ENCODE results near the gene UBE2Q1.

The UBE2Q1 gene

DNA sequence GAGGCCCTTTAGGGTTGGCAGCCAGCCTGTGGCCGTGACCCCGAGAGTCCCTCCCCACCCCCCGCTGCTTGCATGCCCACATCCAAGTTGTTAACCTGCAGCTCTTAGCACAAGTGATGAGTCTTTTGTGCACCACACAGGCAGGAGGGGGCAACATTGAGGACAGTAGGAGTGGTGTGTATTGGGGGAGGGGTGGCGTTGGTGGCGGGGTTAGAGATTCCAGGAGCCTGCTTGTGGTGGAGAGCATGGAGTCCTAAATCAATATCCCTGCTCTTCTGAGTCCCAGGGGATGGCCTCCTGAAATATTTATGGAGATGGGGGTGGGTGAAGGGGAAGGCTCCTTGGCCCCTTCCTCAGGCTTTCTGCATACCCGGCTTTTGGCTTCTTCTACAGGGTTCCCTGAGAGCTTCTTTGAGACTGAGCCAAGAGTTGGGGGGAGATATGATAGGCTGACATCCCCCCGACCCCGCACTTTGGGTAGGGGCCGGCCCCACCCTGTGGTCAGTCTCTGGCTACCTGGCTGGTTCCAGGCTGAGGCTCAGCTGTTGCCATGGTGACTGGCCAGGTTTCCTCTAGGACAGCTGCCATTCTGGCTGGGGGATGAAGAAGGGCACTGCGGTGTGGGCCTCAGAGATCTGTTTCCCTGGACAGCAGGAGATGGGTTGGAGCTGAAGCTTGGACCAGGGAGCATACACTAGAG lies 14.2 kb upstream of the UBE2Q1 start:
- no peak overlapping the region for H3K27ac Mint-ChIP-seq
- H3K4me3 Mint-ChIP-seq: no peak overlapping the region
- H3K36me3 Mint-ChIP-seq: no peaks in the 10 kb centered on the region
- H3K4me1 Mint-ChIP-seq: peaks cover 4% of the 10 kb centered on the region
- no peaks in the 10 kb centered on the region for H3K9me3 Mint-ChIP-seq
- peaks cover 46% of the 10 kb centered on the region for H3K27me3 Mint-ChIP-seq
- CTCF ChIA-PET: interaction anchor here (0.9 to 2.7 kb wide), 2 partner anchors 13 to 306 kb away, joined by 3 to 8 read pairs; no protein-coding TSS in a partner anchor
- no peak for DNase-seq

DNA sequence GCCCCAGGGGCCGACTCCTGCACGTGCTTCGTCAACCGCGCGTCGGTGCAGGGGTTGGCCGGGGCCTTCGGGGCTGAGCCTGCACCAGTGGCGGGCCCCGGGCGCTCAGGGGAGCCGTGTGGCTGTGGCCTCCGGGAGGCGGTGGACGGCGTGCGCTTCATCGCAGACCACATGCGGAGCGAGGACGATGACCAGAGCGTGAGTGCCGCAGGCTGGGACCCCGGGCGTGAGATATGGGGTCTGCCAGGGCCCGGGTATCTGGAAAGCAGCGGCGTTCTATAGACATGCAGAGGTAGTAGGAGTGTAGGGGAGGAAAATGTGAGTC lies 13.5 kb upstream of the UBE2Q1 start:
- Mint-ChIP-seq H3K9me3 (no peaks in the 10 kb centered on the region), H3K4me3 (no peak overlapping the region), H3K27me3 (peaks cover 53% of the 10 kb centered on the region), H3K27ac (no peak overlapping the region), H3K36me3 (no peaks in the 10 kb centered on the region), H3K4me1 (peaks cover 8% of the 10 kb centered on the region)
- CTCF ChIA-PET: no interaction called here
- DNase-seq: no peak

- Mint-ChIP-seq H3K4me3 (no peak overlapping the region), H3K4me1 (peaks cover 8% of the 10 kb centered on the region), H3K27me3 (peaks cover 58% of the 10 kb centered on the region), H3K36me3 (no peaks in the 10 kb centered on the region), H3K9me3 (no peaks in the 10 kb centered on the region), H3K27ac (no peak overlapping the region)
- DNase-seq: no peak
- CTCF ChIA-PET: no interaction called here
These were observed 12.9 kb upstream of the UBE2Q1 start for GRCh38 chr1:154571244-154571963.

DNA sequence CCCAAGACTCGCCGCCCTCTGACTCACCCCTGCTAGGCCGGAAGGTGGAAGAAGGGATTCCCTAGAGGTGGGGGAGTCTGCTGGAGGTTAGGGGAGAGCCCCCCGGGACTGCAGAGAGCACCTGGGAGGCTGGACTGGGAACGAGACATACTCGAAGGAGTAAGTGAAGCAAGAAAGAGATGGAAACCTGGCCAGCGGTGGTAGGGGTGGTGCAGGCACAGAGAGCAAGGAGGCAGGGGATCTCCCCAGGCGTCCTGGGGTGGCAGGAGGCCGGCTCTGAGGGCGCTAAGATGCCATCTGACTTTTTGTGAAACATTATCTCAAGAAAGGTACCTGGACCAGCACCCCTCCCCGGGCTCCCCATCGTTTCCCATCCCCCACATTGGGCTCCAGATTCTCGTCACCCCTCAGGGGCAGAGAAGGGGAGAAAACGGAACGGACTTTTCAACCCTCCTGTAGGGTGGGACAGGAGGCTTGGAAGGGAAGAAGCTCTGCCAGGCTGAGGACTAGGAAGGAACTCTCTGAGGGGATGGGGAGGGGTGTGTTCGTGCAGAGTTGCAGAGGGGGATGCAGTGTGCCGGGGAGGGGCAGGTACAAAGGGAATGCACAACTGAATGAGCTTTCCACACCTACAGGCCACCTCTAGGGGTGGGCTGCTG lies 9.8 kb upstream of the UBE2Q1 start:
- Mint-ChIP-seq H3K27ac (no peak overlapping the region), H3K4me1 (peaks cover 8% of the 10 kb centered on the region), H3K36me3 (no peaks in the 10 kb centered on the region), H3K27me3 (peaks cover 67% of the 10 kb centered on the region), H3K9me3 (no peaks in the 10 kb centered on the region), H3K4me3 (no peak overlapping the region)
- DNase-seq: no peak
- CTCF ChIA-PET: interaction anchor here (1.7 kb wide), 1 partner anchor 9 kb away, joined by 5 read pairs; no protein-coding TSS in a partner anchor

DNA sequence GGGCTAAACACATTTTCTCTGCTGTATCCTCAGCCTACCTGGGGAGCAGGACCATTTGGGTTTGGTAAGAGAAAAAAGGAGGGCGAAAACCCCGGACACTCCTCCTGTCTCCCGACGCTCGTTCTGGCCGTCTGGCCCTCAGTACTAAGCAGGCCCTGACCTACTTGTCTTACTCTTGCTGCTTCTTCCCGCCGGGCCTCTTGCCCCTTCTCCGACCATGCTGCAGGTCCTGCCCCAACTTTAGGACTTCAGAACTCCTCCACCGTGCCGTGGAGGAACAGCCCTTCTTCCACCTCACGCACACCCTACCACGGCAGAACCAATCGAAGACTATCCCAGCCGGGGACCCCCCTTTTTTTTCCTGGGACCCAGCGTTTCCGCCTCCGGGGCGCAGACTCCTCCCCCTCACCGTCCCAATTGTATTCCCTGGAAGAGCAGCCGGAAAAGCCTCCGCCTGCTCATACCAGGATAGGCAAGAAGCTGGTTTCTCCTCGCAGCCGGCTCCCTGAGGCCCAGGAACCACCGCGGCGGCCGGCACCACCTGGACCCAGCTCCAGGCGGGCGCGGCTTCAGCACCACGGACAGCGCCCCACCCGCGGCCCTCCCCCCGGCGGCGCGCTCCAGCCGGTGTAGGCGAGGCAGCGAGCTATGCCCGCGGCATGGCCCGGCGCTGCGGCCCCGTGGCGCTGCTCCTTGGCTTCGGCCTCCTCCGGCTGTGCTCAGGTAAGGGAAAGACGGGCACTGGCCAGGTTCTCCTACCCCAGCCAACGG lies 9.1 kb upstream of the UBE2Q1 start, which contains the start of gene CHRNB2:
Gene CHRNB2, plus strand, starts transcription at position 393 of the 771 bp plus-strand sequence. Its CDS starts 267 bp downstream, at position 660.
- no peak within 1 kb of the TSS for H3K27ac Mint-ChIP-seq
- H3K4me1 Mint-ChIP-seq: peaks cover 8% of the 10 kb centered on the region
- H3K27me3 Mint-ChIP-seq: peaks cover 65% of the 10 kb centered on the region
- CTCF ChIA-PET: interaction anchor here (0.6 to 1.7 kb wide), 2 partner anchors 8 to 17 kb away, joined by 3 to 5 read pairs; no protein-coding TSS in a partner anchor
- no peak within 1 kb of the TSS for H3K4me3 Mint-ChIP-seq
- H3K36me3 Mint-ChIP-seq: no peaks in the 10 kb centered on the region
- DNase-seq: peak; percentile 84
- no peaks in the 10 kb centered on the region for H3K9me3 Mint-ChIP-seq

DNA sequence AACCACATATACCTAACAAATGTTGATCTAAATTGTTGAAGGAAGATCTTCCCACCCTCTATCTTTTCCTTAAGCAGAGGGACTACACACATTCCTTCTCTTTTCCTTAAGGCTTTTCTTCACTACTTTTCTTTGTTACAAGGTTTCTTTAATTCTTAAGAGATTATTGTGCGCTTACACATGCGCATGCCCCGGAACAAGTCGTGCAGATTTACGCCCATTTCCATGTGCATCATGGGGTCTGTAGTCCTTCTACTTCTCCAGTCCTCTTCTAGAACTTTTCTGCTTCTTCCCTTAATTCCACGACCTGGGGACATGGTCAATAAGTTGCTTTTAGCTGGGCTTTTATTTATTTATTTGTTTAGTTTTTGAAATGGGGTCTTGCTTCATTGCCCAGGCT lies 7.4 kb upstream of the UBE2Q1 start:
- Mint-ChIP-seq H3K36me3 (no peaks in the 10 kb centered on the region), H3K4me3 (no peak overlapping the region), H3K27ac (no peak overlapping the region), H3K27me3 (peaks cover 61% of the 10 kb centered on the region), H3K9me3 (no peaks in the 10 kb centered on the region), H3K4me1 (peaks cover 8% of the 10 kb centered on the region)
- no peak for DNase-seq
- CTCF ChIA-PET: no interaction called here

DNA sequence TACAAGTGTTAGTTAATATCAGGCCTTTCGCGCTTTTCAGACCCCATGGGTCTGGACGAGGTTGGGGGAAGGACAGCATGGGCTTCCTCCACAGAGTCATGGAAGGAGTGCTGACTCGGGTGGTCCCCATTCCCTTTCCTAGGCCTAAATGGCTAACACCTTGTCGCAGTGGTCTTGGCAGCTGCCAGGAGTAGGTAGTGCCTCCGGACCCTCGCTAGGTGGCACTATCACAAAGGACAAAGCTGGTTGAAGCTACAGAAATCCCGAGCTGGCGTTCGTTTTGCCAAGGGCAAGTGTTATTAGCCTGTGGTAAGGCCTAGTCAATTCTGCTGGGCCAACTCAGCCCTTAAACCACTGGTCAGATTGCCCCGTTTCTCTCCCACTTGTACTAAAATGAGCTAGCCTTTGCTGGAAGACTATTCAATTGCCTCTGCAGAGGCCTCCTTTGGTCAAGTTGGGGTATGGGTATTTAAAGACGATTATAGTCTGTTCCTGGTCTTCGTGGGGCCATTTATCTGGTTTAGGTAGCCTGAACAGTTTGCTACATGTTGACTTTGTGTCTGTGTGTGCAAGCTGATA lies 1.1 kb upstream of the UBE2Q1 start:
- CTCF ChIA-PET: interaction anchor here (0.8 to 2.3 kb wide), 35 partner anchors 9 to 526 kb away, joined by 3 to 19 read pairs (median 4); partner anchors contain the start of genes CHRNB2, KCNN3 and PMVK
- Mint-ChIP-seq H3K36me3 (peaks cover 29% of the 10 kb centered on the region), H3K9me3 (no peaks in the 10 kb centered on the region), H3K27ac (peak overlapping the region; percentile 87), H3K4me1 (peaks cover 36% of the 10 kb centered on the region), H3K4me3 (peak overlapping the region; percentile 89), H3K27me3 (peaks cover 9% of the 10 kb centered on the region)
- peak; percentile 89 for DNase-seq

- Mint-ChIP-seq H3K4me3 (peak overlapping the region; percentile 89), H3K9me3 (no peaks in the 10 kb centered on the region), H3K27ac (peak overlapping the region; percentile 87), H3K4me1 (peaks cover 36% of the 10 kb centered on the region), H3K27me3 (peaks cover 9% of the 10 kb centered on the region), H3K36me3 (peaks cover 34% of the 10 kb centered on the region)
- CTCF ChIA-PET: interaction anchor here (1.0 to 2.3 kb wide), 30 partner anchors 9 to 527 kb away, joined by 3 to 19 read pairs (median 5); partner anchors contain the start of genes CHRNB2, KCNN3 and PMVK
- peak; percentile 100 for DNase-seq
These were observed 431 bp upstream of the UBE2Q1 start for GRCh38 chr1:154558720-154559465.

GRCh38 chr1:154557248-154557938 lies 1.1 kb downstream of the UBE2Q1 start:
- peak overlapping the region; percentile 83 for H3K27ac Mint-ChIP-seq
- CTCF ChIA-PET: interaction anchor here (3.0 kb wide), 1 partner anchor 11 kb away, joined by 15 read pairs; no protein-coding TSS in a partner anchor
- H3K4me3 Mint-ChIP-seq: peak overlapping the region; percentile 91
- H3K4me1 Mint-ChIP-seq: peaks cover 36% of the 10 kb centered on the region
- peaks cover 47% of the 10 kb centered on the region for H3K36me3 Mint-ChIP-seq
- no peak for DNase-seq
- no peaks in the 10 kb centered on the region for H3K27me3 Mint-ChIP-seq
- H3K9me3 Mint-ChIP-seq: no peaks in the 10 kb centered on the region

DNA sequence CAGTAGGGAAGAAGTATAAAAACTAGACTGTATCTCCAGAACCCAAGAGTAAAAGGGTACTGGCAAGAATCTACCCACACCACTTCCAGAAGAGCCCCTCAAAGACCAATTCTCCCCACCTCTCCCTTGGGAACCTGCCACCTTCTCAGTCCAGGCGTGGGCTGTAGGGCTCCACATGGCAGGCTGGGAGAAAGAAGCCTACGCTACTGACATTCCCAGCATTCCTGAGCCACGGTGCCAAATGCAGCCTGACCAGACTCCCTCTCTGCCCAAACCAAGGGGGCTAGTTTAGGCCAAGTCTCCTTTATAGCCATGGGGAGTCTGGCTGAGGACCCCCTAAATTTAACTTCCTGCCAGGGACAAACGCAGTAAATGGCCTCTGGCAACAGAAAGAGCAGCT lies 2.0 kb downstream of the UBE2Q1 start:
- no peaks in the 10 kb centered on the region for H3K9me3 Mint-ChIP-seq
- H3K27me3 Mint-ChIP-seq: no peaks in the 10 kb centered on the region
- CTCF ChIA-PET: interaction anchor here (3.0 kb wide), 1 partner anchor 10 kb away, joined by 15 read pairs; no protein-coding TSS in a partner anchor
- peaks cover 36% of the 10 kb centered on the region for H3K4me1 Mint-ChIP-seq
- DNase-seq: no peak
- peak overlapping the region; percentile 91 for H3K4me3 Mint-ChIP-seq
- peak overlapping the region; percentile 49 for H3K27ac Mint-ChIP-seq
- peaks cover 57% of the 10 kb centered on the region for H3K36me3 Mint-ChIP-seq

- Mint-ChIP-seq H3K36me3 (peaks cover 76% of the 10 kb centered on the region), H3K4me3 (no peak overlapping the region), H3K4me1 (peaks cover 43% of the 10 kb centered on the region), H3K27ac (no peak overlapping the region), H3K9me3 (no peaks in the 10 kb centered on the region), H3K27me3 (no peaks in the 10 kb centered on the region)
- CTCF ChIA-PET: interaction anchor here (1.0 to 10.2 kb wide), 3 partner anchors 17 to 72 kb away, joined by 3 to 128 read pairs (median 3); no protein-coding TSS in a partner anchor
- no peak for DNase-seq
These were observed 5.1 kb downstream of the UBE2Q1 start for GRCh38 chr1:154553056-154554030.

Data from activated naive CD4-positive, alpha-beta T cell treated with anti-CD3 and anti-CD28 coated beads, Interleukin-2, amount 10 ng/mL, durations not matched to agents 7 days and 5 days (primary cell).